ENCODE measurements around the gene FBXO9.

FBXO9 gene

GRCh38 chr6:53119772-53120409 is 54.7 kb downstream of the FBXO9 start:
- in situ Hi-C loops (cut with HindIII; ENCODE audit: low sequenced_read_pairs): no loop called here
- no peak overlapping the region for H3K4me3 ChIP-seq (ENCODE audit: low read depth, low read length)
- TF ChIP-seq CTCF (IDR thresholded peaks at IDR 0.05; ENCODE audit: low read depth, low read length): no peak
- peak; percentile 42 for DNase-seq (ENCODE audit: low read depth, low spot score)

- no peak for TF ChIP-seq CTCF (IDR thresholded peaks at IDR 0.05; ENCODE audit: low read depth, low read length)
- in situ Hi-C loops (cut with HindIII; ENCODE audit: low sequenced_read_pairs): no loop called here
- H3K4me3 ChIP-seq (ENCODE audit: low read depth, low read length): no peak overlapping the region
- DNase-seq (ENCODE audit: low read depth, low spot score): no peak
These were observed 59.1 kb downstream of the FBXO9 start for GRCh38 chr6:53124131-53124800.

GRCh38 chr6:53125276-53125675 is 60.1 kb downstream of the FBXO9 start:
- no peak overlapping the region for H3K4me3 ChIP-seq (ENCODE audit: low read depth, low read length)
- TF ChIP-seq CTCF (IDR thresholded peaks at IDR 0.05; ENCODE audit: low read depth, low read length): no peak

GRCh38 chr6:53128842-53129241 is 63.6 kb downstream of the FBXO9 start:
- no peak for DNase-seq (ENCODE audit: low read depth, low spot score)
- in situ Hi-C loops (cut with HindIII; ENCODE audit: low sequenced_read_pairs): no loop called here
- no peak for TF ChIP-seq CTCF (IDR thresholded peaks at IDR 0.05; ENCODE audit: low read depth, low read length)
- H3K4me3 ChIP-seq (ENCODE audit: low read depth, low read length): no peak overlapping the region

More at GRCh38 chr6:53125276-53125675, 60.1 kb downstream of the FBXO9 start:
- DNase-seq (ENCODE audit: low read depth, low spot score): no peak
- in situ Hi-C loops (cut with HindIII; ENCODE audit: low sequenced_read_pairs): no loop called here

- DNase-seq (ENCODE audit: low read depth, low spot score): no peak
- in situ Hi-C loops (cut with HindIII; ENCODE audit: low sequenced_read_pairs): no loop called here
- no peak for TF ChIP-seq CTCF (IDR thresholded peaks at IDR 0.05; ENCODE audit: low read depth, low read length)
- H3K4me3 ChIP-seq (ENCODE audit: low read depth, low read length): no peak overlapping the region
These were observed 65.5 kb downstream of the FBXO9 start for GRCh38 chr6:53130569-53131290.

- in situ Hi-C loops (cut with HindIII; ENCODE audit: low sequenced_read_pairs): no loop called here
- TF ChIP-seq CTCF (IDR thresholded peaks at IDR 0.05; ENCODE audit: low read depth, low read length): no peak
- no peak overlapping the region for H3K4me3 ChIP-seq (ENCODE audit: low read depth, low read length)
- no peak for DNase-seq (ENCODE audit: low read depth, low spot score)
These were observed 68.8 kb downstream of the FBXO9 start for GRCh38 chr6:53133961-53134360.

Data from astrocyte of the spinal cord (primary cell).